Skeletal muscle satellite cell (primary cell): ENCODE data around the gene E2F1.

Source experiments
- H3K27me3 ChIP-seq: 2 replicates; pipeline ENCODE4 v1.7.0; 2013; ENCODE audit warnings: low read length; ENCODE audit not compliant: control insufficient read depth, insufficient read depth
- H3K36me3 ChIP-seq: 2 replicates; pipeline ENCODE4 v1.7.0; 2013; ENCODE audit warnings: mild to moderate bottlenecking, control low read depth, low read length; ENCODE audit not compliant: insufficient read depth
- H3K4me1 ChIP-seq: 2 replicates; pipeline ENCODE4 v1.7.0; 2013; ENCODE audit warnings: low read length; ENCODE audit not compliant: control insufficient read depth, insufficient read depth
- H3K4me2 ChIP-seq: 2 replicates; pipeline ENCODE4 v1.7.0; 2013; ENCODE audit warnings: mild to moderate bottlenecking, low read length
- H3K4me3 ChIP-seq: 2 replicates; pipeline ENCODE4 v1.7.0; 2013; ENCODE audit warnings: low read length
- H3K9ac ChIP-seq: 2 replicates; pipeline ENCODE4 v1.7.0; 2013; ENCODE audit warnings: mild to moderate bottlenecking, low read depth, low read length, moderate library complexity
- H3K9me3 ChIP-seq: replicated peaks from 2 replicates; pipeline ENCODE4 v1.7.0; 2013; ENCODE audit warnings: mild to moderate bottlenecking, control low read depth, low read length

E2F1 gene

DNA sequence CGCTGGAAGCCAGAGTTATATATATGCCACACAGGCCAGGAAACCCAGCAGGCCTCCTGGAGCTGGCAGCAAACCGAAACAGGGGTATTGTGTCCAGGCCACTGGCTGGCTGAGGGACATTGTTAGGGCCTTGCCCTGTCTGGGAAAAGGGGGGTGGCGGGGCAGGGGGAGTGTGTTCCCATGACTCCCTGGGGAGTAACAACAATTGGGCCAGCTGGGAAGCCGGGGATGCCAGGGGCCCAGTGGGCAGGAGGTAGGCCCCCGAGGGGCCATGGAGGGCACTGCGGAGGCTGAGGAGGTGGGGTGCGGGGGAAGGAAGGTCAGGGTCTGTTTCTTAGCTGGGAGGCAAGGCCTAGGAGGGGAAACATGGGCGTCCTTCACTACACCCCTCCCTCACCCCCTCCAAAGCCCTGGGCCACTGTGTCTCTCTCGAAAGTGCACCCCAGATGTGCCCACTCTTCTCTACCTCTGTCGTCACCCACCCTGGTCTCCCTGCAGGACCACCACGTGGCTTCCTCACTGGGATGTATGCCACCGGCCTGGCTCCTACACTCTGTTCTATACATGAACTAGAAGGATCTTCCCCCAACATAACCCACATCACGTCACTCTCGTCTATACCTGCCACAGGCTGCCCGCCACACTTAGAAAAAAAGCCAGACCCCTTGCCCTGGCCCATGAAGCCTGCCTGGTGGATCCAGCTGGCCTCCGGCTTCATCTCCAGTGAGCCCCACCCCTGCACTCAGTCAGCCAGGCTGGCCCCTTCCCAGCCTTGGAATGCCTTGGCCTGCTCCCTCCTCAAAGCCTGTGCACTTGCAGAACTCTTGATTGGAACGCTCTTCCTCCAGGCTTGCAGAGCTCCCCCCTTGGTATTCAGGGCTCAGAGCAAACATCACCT is 7.8 kb upstream of the E2F1 start:
- Histone ChIP-seq H3K27me3 (no peaks in the 10 kb centered on the region), H3K36me3 (no peaks in the 10 kb centered on the region), H3K9ac (no peak overlapping the region), H3K4me3 (no peak overlapping the region), H3K4me2 (no peak overlapping the region), H3K9me3 (no peaks in the 10 kb centered on the region), H3K4me1 (peaks cover 8% of the 10 kb centered on the region)

DNA sequence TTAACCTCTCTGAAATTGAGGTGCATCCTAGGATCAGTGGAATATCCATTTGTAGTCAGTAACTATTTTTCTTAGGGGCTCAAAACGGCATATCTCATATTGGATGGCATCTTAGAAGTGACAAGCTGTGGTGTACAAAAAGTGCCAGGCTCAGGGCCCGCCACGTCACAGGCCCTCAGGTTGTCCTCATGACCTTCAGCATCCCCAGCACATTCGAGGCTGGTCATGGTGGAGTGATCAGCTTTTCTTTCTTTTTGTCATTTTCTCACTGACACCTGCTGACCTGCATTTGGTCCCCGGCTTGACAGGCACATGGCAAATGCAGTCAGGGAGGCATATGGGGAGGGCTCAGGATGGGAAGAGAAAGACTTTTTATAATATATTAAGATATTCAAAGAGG is 7.1 kb upstream of the E2F1 start:
- Histone ChIP-seq H3K4me2 (no peak overlapping the region), H3K9me3 (no peaks in the 10 kb centered on the region), H3K36me3 (no peaks in the 10 kb centered on the region), H3K9ac (no peak overlapping the region), H3K27me3 (no peaks in the 10 kb centered on the region), H3K4me1 (peaks cover 8% of the 10 kb centered on the region), H3K4me3 (no peak overlapping the region)

DNA sequence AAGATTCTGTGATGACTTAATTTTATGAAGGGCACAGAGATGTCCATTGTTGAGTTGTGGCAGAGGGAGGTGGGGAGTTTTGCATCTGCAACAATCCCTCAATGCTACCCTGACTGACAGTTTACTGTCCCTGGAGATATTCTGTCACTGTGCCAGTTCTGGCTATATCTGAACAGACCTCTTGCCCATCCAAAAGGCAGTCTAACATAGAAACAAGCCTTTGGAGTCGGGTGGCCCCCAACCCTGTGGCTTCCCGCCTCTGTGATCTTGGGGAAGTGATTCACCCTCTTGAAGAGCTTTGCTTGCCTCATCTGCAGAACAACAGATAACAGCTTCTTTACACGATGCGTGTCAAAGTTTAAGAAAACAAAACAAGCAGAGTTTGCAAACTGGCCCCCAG is 3.8 kb upstream of the E2F1 start:
- H3K4me3 ChIP-seq: no peak overlapping the region
- H3K27me3 ChIP-seq: no peaks in the 10 kb centered on the region
- H3K9me3 ChIP-seq: no peaks in the 10 kb centered on the region
- H3K36me3 ChIP-seq: no peaks in the 10 kb centered on the region
- peaks cover 16% of the 10 kb centered on the region for H3K4me1 ChIP-seq
- no peak overlapping the region for H3K9ac ChIP-seq
- no peak overlapping the region for H3K4me2 ChIP-seq

DNA sequence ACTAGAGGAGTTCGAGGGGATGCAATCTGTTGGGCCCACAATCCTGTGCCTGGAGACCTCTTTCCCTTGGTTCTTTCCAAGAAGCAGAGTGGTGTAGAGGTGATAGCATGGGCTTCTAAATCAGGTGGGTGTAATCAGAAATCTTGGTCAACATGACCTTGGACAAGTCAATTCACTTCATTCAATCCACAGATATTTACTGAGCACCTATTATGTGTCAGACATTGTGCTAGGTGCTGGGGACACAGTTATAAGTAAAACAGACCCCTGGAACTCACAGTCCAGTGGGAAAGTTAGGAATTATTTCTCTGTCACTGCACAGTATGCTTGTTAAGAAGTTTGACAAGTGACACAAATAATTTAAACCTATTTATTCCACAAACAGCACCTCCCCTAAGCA is 3.3 kb upstream of the E2F1 start:
- H3K9me3 ChIP-seq: no peaks in the 10 kb centered on the region
- H3K9ac ChIP-seq: no peak overlapping the region
- H3K27me3 ChIP-seq: no peaks in the 10 kb centered on the region
- H3K4me2 ChIP-seq: no peak overlapping the region
- H3K4me1 ChIP-seq: peaks cover 21% of the 10 kb centered on the region
- H3K4me3 ChIP-seq: no peak overlapping the region
- H3K36me3 ChIP-seq: no peaks in the 10 kb centered on the region

DNA sequence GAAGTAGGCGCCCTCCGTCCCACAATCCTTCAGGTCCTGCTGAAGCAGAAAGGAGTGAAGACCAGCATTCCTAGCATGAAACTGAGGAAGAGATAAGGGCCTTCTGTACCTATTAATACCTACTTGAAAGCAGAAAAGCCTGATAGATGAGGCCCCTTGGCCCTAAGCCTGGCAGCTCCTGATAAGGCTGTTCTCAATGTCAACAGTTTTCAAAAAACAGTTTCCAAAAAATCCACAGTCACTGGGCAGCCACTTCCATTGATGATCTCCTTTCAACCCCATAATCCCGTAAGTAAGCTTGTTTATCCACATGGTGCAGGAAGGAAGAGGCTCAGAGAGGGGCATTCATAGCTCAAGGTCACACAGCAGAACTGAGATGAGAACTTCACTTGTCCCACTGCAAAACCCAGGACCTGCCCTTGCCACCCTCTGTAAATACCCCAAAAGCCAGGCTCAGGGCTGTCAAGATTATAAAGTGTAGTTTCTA is 2.8 kb upstream of the E2F1 start:
- no peak overlapping the region for H3K4me2 ChIP-seq
- H3K4me1 ChIP-seq: peaks cover 23% of the 10 kb centered on the region
- no peaks in the 10 kb centered on the region for H3K9me3 ChIP-seq
- H3K4me3 ChIP-seq: no peak overlapping the region
- no peak overlapping the region for H3K9ac ChIP-seq
- H3K27me3 ChIP-seq: no peaks in the 10 kb centered on the region
- no peaks in the 10 kb centered on the region for H3K36me3 ChIP-seq

DNA sequence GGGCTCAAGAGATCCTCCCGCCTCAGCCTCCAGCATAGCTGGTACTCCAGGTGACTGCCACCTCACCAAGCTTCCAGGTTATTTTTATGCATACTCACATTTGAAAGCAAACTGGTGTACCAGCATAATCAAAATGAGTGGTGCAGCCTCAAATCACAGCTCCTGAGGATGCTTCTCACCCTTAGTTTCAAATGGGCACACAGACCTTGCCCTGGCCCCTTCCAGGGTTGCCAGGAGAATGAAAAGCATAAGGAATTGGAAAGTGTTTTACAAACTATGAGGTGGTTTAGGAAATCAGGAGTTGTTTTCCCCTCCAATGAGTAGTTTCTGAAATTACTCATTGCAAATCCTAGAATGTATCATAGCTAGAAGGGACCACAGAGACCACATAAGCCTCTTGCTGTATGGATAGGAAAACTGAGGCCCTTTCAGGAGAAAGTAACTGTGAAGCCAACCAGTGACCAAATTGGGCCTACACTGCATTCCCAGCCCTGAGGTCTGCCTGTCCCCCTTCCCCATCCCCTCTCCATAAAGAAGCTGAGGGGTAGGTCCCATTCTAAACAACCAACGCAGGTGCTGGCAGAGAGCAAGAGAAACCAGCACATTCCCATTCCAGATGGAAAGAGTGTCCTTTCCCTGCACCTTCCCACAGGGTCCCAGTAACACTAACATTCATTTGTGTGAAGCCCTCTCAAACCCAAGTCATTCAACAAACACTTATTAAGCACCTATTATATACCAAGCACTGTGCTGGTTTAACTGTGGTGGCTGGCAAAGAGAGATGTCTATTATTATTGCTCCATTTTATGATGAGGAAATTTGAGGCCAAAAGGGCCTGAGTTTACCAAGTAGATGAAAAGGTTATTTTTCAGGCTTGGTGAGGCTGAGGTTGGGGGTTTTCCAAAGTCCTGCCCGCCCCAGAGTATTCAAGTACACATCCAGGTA is 2.1 kb upstream of the E2F1 start:
- Histone ChIP-seq H3K4me2 (no peak overlapping the region), H3K36me3 (no peaks in the 10 kb centered on the region), H3K27me3 (no peaks in the 10 kb centered on the region), H3K9me3 (no peaks in the 10 kb centered on the region), H3K9ac (no peak overlapping the region), H3K4me3 (no peak overlapping the region), H3K4me1 (peaks cover 23% of the 10 kb centered on the region)

DNA sequence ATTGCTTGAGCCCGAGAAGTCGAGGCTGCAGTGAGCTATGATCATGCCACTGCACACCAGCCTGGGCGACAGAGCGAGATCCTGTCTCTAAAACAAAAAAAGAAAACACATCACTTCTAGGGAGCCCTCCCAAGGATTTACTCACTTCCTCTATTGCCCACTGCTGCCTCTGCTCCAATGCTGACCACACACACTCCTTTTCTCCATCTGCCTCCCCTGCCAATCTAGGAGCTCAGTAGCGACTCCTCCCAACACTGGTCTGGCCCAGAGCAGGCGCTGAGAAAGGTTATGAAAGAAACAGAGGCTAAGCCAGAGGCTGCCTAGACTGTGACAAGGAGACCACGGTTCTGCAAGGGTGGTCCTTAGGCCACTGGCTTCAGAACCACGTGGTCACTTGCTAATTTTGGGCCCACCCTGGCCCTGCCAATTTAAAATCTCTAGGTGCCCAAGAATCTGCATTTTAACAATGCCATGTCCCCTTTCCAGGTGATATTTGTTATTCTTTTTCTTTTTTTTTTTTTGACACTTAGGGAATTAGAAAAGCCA is 1.3 kb upstream of the E2F1 start:
- Histone ChIP-seq H3K36me3 (no peaks in the 10 kb centered on the region), H3K9me3 (no peaks in the 10 kb centered on the region), H3K4me2 (no peak overlapping the region), H3K9ac (no peak overlapping the region), H3K4me1 (peaks cover 23% of the 10 kb centered on the region), H3K4me3 (no peak overlapping the region), H3K27me3 (no peaks in the 10 kb centered on the region)

DNA sequence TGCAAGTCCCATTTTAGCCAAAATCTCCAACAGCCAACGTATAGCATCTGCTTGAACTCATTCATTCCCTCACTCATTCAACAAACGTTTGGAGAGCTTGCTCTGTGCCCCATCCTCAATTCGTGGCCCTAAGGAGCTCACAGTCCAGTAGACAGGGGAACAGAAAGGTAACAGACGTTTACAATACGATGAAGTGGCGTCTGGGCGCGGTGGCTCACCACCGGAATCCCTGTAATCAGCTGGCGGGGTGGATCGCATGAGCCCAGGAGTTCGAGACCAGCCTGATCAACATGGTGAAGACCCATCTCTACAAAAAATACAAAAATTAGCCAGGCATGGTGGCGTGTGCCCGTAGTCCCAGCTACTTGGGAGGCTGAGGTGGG is 790 bp upstream of the E2F1 start:
- Histone ChIP-seq H3K4me2 (peak overlapping the region; percentile 88), H3K4me1 (peaks cover 23% of the 10 kb centered on the region), H3K27me3 (no peaks in the 10 kb centered on the region), H3K4me3 (peak overlapping the region; percentile 72), H3K9me3 (no peaks in the 10 kb centered on the region), H3K36me3 (no peaks in the 10 kb centered on the region), H3K9ac (no peak overlapping the region)

DNA sequence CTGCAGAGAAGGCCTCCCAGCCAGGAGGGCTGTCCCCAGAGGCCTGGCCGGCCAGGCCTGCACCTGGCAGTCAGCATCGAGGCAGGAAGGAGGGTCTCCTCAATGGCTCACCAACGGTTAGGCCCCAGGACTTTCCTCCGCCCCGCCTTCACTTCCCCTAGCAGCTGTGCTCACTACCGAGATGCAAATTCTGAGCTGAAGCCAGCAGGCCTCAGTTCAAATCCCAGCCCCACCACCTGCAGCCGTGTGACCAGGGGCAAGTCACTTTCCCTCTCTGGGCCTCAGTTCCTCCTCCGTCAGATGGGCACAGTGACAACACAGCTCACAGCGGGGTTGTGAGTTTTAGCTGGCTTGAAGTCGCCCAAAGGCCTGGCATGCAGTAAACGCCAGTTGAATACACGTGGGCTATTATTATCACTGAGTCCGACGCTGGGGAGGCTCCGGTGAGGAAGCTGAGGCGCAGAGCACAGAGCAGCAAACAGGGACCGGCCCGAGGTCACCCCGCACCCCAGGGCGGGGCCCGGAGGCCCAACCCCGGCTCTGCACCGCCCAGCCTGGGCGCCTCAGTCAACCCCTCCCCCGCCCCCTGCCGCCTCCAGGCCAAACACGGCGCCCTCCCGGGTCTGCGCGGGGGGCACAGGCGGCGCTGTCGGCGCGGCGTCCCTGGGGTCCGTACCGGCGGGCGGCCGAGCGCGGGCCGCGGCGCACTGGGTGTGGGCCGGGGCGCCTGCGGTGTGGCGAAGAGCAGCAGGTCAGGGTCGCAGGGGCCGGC is 671 bp downstream of the E2F1 start:
- peak overlapping the region; percentile 74 for H3K9ac ChIP-seq

DNA sequence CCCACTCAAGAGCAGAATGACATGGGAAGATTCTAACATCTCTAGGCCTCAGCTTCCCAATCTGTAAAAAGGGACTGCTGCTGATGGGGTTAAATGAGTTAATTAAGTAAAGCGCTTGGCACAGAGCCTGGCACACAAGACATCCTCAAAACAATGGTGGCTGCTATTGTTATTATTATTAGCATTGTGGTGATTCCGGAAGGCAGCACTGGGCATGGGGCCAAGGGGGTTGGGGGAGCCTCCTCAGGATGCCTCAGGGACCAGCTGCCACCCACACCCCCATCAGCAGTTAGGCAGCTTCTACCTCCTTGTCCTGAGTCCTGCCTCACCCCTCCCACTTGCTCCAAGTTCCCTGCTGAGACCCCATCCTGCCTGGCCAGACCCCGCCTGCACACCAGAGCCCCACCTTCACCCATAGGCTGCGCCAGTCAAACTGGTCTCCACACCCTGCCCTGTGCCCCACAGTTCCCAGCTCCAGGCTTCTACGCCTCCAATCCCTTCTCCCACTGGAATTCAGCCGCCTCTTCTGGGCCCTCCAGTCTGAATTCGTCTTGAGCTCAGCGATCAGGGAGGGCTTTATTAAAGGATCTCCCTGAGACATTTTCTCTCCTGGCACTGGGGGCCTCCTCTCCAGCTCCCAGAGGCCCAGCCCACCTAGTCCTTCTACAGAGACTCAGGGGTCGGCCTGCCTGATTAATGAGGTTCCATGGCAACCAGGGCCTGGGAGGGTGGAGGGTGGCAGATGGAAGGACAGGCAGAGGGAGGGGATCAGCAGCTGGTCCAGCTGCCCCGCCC is 1.5 kb downstream of the E2F1 start:
- peak overlapping the region; percentile 83 for H3K4me2 ChIP-seq
- peak overlapping the region; percentile 69 for H3K4me3 ChIP-seq
- peaks cover under 1% of the 10 kb centered on the region for H3K36me3 ChIP-seq
- H3K9ac ChIP-seq: peak overlapping the region; percentile 74
- H3K4me1 ChIP-seq: peaks cover 24% of the 10 kb centered on the region
- H3K27me3 ChIP-seq: no peaks in the 10 kb centered on the region
- H3K9me3 ChIP-seq: no peaks in the 10 kb centered on the region

More for the DNA sequence above, 671 bp downstream of the E2F1 start:
- H3K4me1 ChIP-seq: peaks cover 29% of the 10 kb centered on the region
- peak overlapping the region; percentile 69 for H3K4me3 ChIP-seq
- H3K36me3 ChIP-seq: no peaks in the 10 kb centered on the region
- no peaks in the 10 kb centered on the region for H3K9me3 ChIP-seq
- no peaks in the 10 kb centered on the region for H3K27me3 ChIP-seq
- peak overlapping the region; percentile 83 for H3K4me2 ChIP-seq
